GM12878 (cell line): ENCODE measurements around the gene MICALL2. TPM values are rescaled to one million over a fixed set of nuclear protein-coding genes. Genes with fewer than 3 reads are reported as not detected.

Source experiments
- ATAC-seq: fragments of 200-7000 bp; cut with Tn5 transposase; 3 replicates; pipeline ENCODE4 v1.9.1; 2020; ENCODE audit warnings: mild to moderate bottlenecking, moderate library complexity
- BruUV-seq: library from RNA; stranded (reverse); fragments of 400-500 nt; replicated peaks from 2 replicates; lab custom pipeline; 2021; lab: Mats Ljungman, UMichigan
- CTCF ChIA-PET: fragments of 300-600 bp; sonication (Branson Sonifier 250); formaldehyde crosslinking; extraction: SDS; loops from one replicate; lab custom pipeline; 2021; ENCODE audit warnings: inconsistent platforms; lab: Yijun Ruan, JAX
- POLR2A ChIA-PET: fragments of 350-600 bp; formaldehyde crosslinking; extraction: SDS; loops from one replicate; lab custom pipeline; 2021; ENCODE audit warnings: inconsistent platforms; lab: Charles Lee
- RAD21 ChIA-PET: fragments of 300-600 bp; sonication (Branson Sonifier 250); formaldehyde crosslinking; loops from one replicate; lab custom pipeline; 2023; ENCODE audit warnings: antibody characterized with exemption; ENCODE audit not compliant: unreplicated experiment; lab: Charles Lee
- SMC1A ChIA-PET: fragments of 300-600 bp; sonication (Branson Sonifier 250); formaldehyde crosslinking; loops from one replicate; lab custom pipeline; 2023; ENCODE audit not compliant: unreplicated experiment, uncharacterized antibody; lab: Charles Lee
- DNase-seq: peaks from one replicate; pipeline ENCODE4 v3.0.0-alpha.2; 2011; ENCODE audit warnings: low read depth, low spot score
- FAIRE-seq: peaks from 3 replicates; lab custom pipeline; 2011; peaks lifted over from hg19 to GRCh38; lab: Jason Lieb, UNC
- H2AFZ ChIP-seq: 2 replicates; pipeline ENCODE4 v1.6.0; 2011; ENCODE audit warnings: low read depth, low read length, control low read depth; ENCODE audit not compliant: control insufficient read depth
- H3K27ac ChIP-seq: 2 replicates; pipeline ENCODE4 v1.5.1; 2011; ENCODE audit warnings: control low read depth; ENCODE audit not compliant: control insufficient read depth, insufficient read depth
- H3K27me3 ChIP-seq, 2 experiments: replicated peaks in 1 of 2; 2 replicates each; pipeline versions ENCODE4 v1.6.0 to v1.6.1; 2011; ENCODE audit warnings: low read length in 1 of 2; ENCODE audit not compliant: control insufficient read depth in 2 of 2, insufficient read depth in 2 of 2
- H3K36me3 ChIP-seq, 2 experiments: 2 replicates each; pipeline ENCODE4 v1.5.1; 2011; ENCODE audit warnings: low read length in 1 of 2; ENCODE audit not compliant: control insufficient read depth in 2 of 2, insufficient read depth in 2 of 2
- H3K4me1 ChIP-seq: 2 replicates; pipeline ENCODE4 v1.6.1; 2011; ENCODE audit warnings: mild to moderate bottlenecking, low read length, moderate library complexity, mixed read lengths; ENCODE audit not compliant: control insufficient read depth, insufficient read depth
- H3K4me2 ChIP-seq: 2 replicates; pipeline ENCODE4 v1.6.0; 2011; ENCODE audit warnings: control low read depth; ENCODE audit not compliant: control insufficient read depth, insufficient read depth
- H3K4me3 ChIP-seq: fragments of 200-600 bp; sonication (generic); 2 replicates; pipeline ENCODE4 v1.5.1; 2016
- H3K79me2 ChIP-seq: 2 replicates; pipeline ENCODE4 v1.6.0; 2011; ENCODE audit warnings: low read length; ENCODE audit not compliant: control insufficient read depth, insufficient read depth
- H3K9ac ChIP-seq: 2 replicates; pipeline ENCODE4 v1.8.0; 2011; ENCODE audit warnings: low read length, control low read depth, mixed read lengths; ENCODE audit not compliant: control insufficient read depth, insufficient read depth
- H3K9me3 ChIP-seq: replicated peaks from 3 replicates; pipeline ENCODE4 v1.5.1; 2011; ENCODE audit warnings: mild to moderate bottlenecking, low read length; ENCODE audit not compliant: control insufficient read depth, insufficient read depth
- H4K20me1 ChIP-seq: 2 replicates; pipeline ENCODE4 v1.6.0; 2011; ENCODE audit not compliant: control insufficient read depth, insufficient read depth
- CREM ChIP-seq: IDR thresholded peaks from 2 replicates; pipeline ENCODE4 v1.6.1; 2014; ENCODE audit warnings: antibody characterized with exemption, low read depth
- ELK1 ChIP-seq: IDR thresholded peaks from 2 replicates; pipeline ENCODE4 v1.6.1; 2012; ENCODE audit warnings: low read depth, low read length, improper control_type of control experiment
- EP300 ChIP-seq, 2 experiments: fragments of 150-350 bp in 1 of 2; IDR thresholded peaks; 2 replicates each; pipeline ENCODE4 v1.6.1; 2011 to 2012; ENCODE audit warnings: low read depth in 2 of 2, low read length in 2 of 2, borderline replicate concordance in 1 of 2, improper control_type of control experiment in 1 of 2, inconsistent platforms in 1 of 2; ENCODE audit not compliant: control insufficient read depth in 1 of 2
- MLLT1 ChIP-seq: fragments of 450-650 bp; IDR thresholded peaks from 2 replicates; pipeline ENCODE4 v1.6.1; 2016; ENCODE audit warnings: mild to moderate bottlenecking
- NFXL1 ChIP-seq: fragments of 450-650 bp; IDR thresholded peaks from 2 replicates; pipeline ENCODE4 v1.6.1; 2017; ENCODE audit warnings: antibody characterized with exemption, mild to moderate bottlenecking, borderline replicate concordance
- PBX3 ChIP-seq: IDR thresholded peaks from 2 replicates; pipeline ENCODE4 v1.6.1; 2011; ENCODE audit warnings: mild to moderate bottlenecking, low read depth, low read length, moderate library complexity; ENCODE audit not compliant: insufficient replicate concordance
- RFX5 ChIP-seq: IDR thresholded peaks from 2 replicates; pipeline ENCODE4 v1.6.1; 2011; ENCODE audit warnings: low read depth, low read length, improper control_type of control experiment
- SKIL ChIP-seq: fragments of 450-650 bp; IDR thresholded peaks from 2 replicates; pipeline ENCODE4 v1.6.1; 2017; ENCODE audit warnings: mild to moderate bottlenecking, low read depth, inconsistent platforms; ENCODE audit not compliant: poor library complexity, severe bottlenecking
- SRF ChIP-seq, 2 experiments: IDR thresholded peaks; 2 replicates each; pipeline ENCODE4 v1.6.1; 2011; ENCODE audit warnings: low read depth in 2 of 2, low read length in 2 of 2, mild to moderate bottlenecking in 1 of 2, moderate library complexity in 1 of 2
- SUPT20H ChIP-seq: IDR thresholded peaks from 2 replicates; pipeline ENCODE4 v1.6.1; 2011; ENCODE audit warnings: low read depth, mild to moderate bottlenecking, low read length, moderate library complexity, borderline replicate concordance; ENCODE audit not compliant: control insufficient read depth
- YBX1 ChIP-seq: fragments of 450-650 bp; IDR thresholded peaks from 2 replicates; pipeline ENCODE4 v1.6.1; 2016; ENCODE audit warnings: antibody characterized with exemption
- ZZZ3 ChIP-seq: IDR thresholded peaks from 2 replicates; pipeline ENCODE4 v1.6.1; 2011; ENCODE audit warnings: low read depth; ENCODE audit not compliant: control insufficient read depth, insufficient read length
- WGBS: methylation state at CpG from one replicate; pipeline ENCODE4 v1.1.6; 2016; ENCODE audit warnings: low lambda C conversion rate; ENCODE audit not compliant: insufficient replicate concordance, insufficient coverage; ENCODE audit errors: missing lambda C conversion rate; 5-methylcytosine and 5-hydroxymethylcytosine counted together
- in situ Hi-C: fragments of 300-500 bp; cut with MboI; formaldehyde crosslinking; loops from 9 replicates; pipeline ENCODE4 v1.14.3; 2018; ENCODE audit warnings: mixed read lengths
- intact Hi-C: fragments of 100-400 bp; cut with micrococcal nuclease; formaldehyde crosslinking; loops from one replicate; pipeline ENCODE4 v1.14.2; 2022; ENCODE audit not compliant: unreplicated experiment
- polyA plus RNA-seq, 11 experiments: library from polyadenylated mRNA; depleted of rRNA in 4 of 11; unstranded in 6 of 11; stranded (reverse) in 5 of 11; fragments of >200 nt; fragmentation: Nextera tagmentation in 4 of 11; fragmentation: Illumina TruSeq in 1 of 11; extraction: Ambion mirVana in 4 of 11; extraction: Trizol in 1 of 11; gene quantifications; 1 replicate in 1 of 11; 2 replicates in 10 of 11; pipeline versions ENCODE4 v1.2.1 to v1.2.3, GENCODE V29; 2011 to 2016; ENCODE audit warnings: inconsistent platforms in 2 of 11, missing spikeins in 2 of 11, low read depth in 1 of 11
- total RNA-seq, 4 experiments: library from RNA; depleted of rRNA in 3 of 4; stranded (reverse); fragments of >200 nt in 3 of 4; fragmentation: Illumina TruSeq in 1 of 4; extraction: Trizol in 1 of 4; gene quantifications; 2 replicates each; pipeline versions ENCODE4 v1.2.1 to v1.2.3, GENCODE V29; 2013 to 2021
- TF ChIP-seq, protein P1 (sequence below): IDR thresholded peaks from 2 replicates; pipeline ENCODE4 v1.6.1; 2011; ENCODE audit warnings: low read depth, low read length, improper control_type of control experiment, borderline replicate concordance

Gene MICALL2
- total and polyA plus RNA-seq, 10 of the 15 experiments (the other 5 are each of a cell fraction or from before 2014, with no cell fraction given) = 0.04 to 1.7 (median 0.83) TPM; not detected in 3

DNA sequence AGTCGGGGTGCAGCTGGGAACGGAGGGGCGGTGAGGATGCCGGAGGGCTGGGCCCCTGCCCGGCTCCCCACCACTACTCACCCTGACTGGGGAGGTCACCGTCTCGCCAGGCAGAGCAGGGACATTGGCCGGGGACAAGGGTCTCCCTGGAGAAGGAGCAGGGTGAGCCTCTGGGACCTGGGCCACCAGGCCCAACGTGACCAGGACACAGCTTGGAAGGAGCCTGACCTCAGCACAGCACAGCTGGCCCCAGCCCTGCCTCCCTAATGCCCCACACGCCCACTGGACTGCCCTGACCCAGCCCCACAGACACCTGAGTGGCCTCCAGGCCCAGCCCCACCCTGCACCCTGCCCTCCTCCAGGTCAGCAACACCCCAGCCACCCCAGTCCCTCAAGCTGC is 21.1 kb downstream of the MICALL2 start:
- ChIA-PET POLR2A (no interaction called here), SMC1A (no interaction called here), RAD21 (interaction anchor here (1.1 kb wide), 1 partner anchor 36 kb away, joined by 4 read pairs; no protein-coding TSS in a partner anchor), CTCF (no interaction called here)
- intact Hi-C loops = no loop called here
- no peaks in the 10 kb centered on the region for H3K4me1 ChIP-seq
- ATAC-seq (no peak), FAIRE-seq (no peak), DNase-seq (no peak)
- TF ChIP-seq ZZZ3 = no peak
- no peak for TF ChIP-seq MLLT1
- TF ChIP-seq, protein P1, sequence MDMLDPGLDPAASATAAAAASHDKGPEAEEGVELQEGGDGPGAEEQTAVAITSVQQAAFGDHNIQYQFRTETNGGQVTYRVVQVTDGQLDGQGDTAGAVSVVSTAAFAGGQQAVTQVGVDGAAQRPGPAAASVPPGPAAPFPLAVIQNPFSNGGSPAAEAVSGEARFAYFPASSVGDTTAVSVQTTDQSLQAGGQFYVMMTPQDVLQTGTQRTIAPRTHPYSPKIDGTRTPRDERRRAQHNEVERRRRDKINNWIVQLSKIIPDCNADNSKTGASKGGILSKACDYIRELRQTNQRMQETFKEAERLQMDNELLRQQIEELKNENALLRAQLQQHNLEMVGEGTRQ = no peak
- TF ChIP-seq SKIL = no peak
- TF ChIP-seq NFXL1 = no peak
- TF ChIP-seq SRF (IDR thresholded peaks at IDR 0.05; ENCODE audit: low read depth in 2 of 2, low read length in 2 of 2) = no peak
- TF ChIP-seq CREM = no peak
- no peak for TF ChIP-seq RFX5
- no peak for TF ChIP-seq SUPT20H
- TF ChIP-seq PBX3 = no peak
- TF ChIP-seq EP300 (IDR thresholded peaks at IDR 0.05; ENCODE audit: borderline replicate concordance in 1 of 2, control insufficient read depth in 1 of 2, low read depth in 2 of 2, low read length in 2 of 2) = no peak
- TF ChIP-seq ELK1 = no peak
- no peak for TF ChIP-seq YBX1
- WGBS = 38% methylated on average over 9 of the region's 10 CpGs
- H3K9me3 ChIP-seq = no peaks in the 10 kb centered on the region
- H3K4me3 ChIP-seq = no peak overlapping the region
- BruUV-seq = no TSS peak
- H3K36me3 ChIP-seq = no peaks in the 10 kb centered on the region
- no peaks in the 10 kb centered on the region; a peak in 1 of 4 replicates for H3K27me3 ChIP-seq
- no peaks in the 10 kb centered on the region for H4K20me1 ChIP-seq
- H3K79me2 ChIP-seq = no peaks in the 10 kb centered on the region
- no peak overlapping the region for H3K27ac ChIP-seq
- no peak overlapping the region for H2AFZ ChIP-seq
- H3K4me2 ChIP-seq = no peak overlapping the region
- H3K9ac ChIP-seq = no peak overlapping the region
- in situ Hi-C loops = no loop called here
